WERI-Rb-1 (cell line): ENCODE measurements around the gene ATP2B2.

Experiments used
- DNase-seq: peaks from one replicate; pipeline ENCODE4 v3.0.0-alpha.2; 2020
- H3K27ac ChIP-seq: fragments of 250-450 bp; sonication (Bioruptor Pico); 2 replicates; pipeline ENCODE4 v1.5.1; 2020; ENCODE audit warnings: mild to moderate bottlenecking, moderate library complexity
- H3K27me3 ChIP-seq: fragments of 250-450 bp; sonication (Bioruptor Pico); 2 replicates; pipeline ENCODE4 v1.5.1; 2021; ENCODE audit warnings: mild to moderate bottlenecking, low read depth, moderate library complexity; ENCODE audit not compliant: insufficient read depth, severe bottlenecking
- H3K36me3 ChIP-seq: fragments of 250-450 bp; sonication (Bioruptor Pico); 2 replicates; pipeline ENCODE4 v1.5.1; 2020; ENCODE audit warnings: mild to moderate bottlenecking, moderate library complexity
- H3K4me3 ChIP-seq: 2 replicates; pipeline ENCODE4 v1.5.1; 2011; ENCODE audit warnings: low read depth, mild to moderate bottlenecking, control low read depth, low read length
- H3K9me3 ChIP-seq: fragments of 250-450 bp; sonication (Bioruptor Pico); 2 replicates; pipeline ENCODE4 v1.5.1; 2021; ENCODE audit warnings: mild to moderate bottlenecking, moderate library complexity; ENCODE audit not compliant: severe bottlenecking
- TF ChIP-seq, protein P1 (sequence below): IDR thresholded peaks from 2 replicates; pipeline ENCODE4 v1.5.1; 2011; ENCODE audit warnings: low read depth, mild to moderate bottlenecking, control low read depth, inconsistent platforms, low read length

The ATP2B2 gene

DNA sequence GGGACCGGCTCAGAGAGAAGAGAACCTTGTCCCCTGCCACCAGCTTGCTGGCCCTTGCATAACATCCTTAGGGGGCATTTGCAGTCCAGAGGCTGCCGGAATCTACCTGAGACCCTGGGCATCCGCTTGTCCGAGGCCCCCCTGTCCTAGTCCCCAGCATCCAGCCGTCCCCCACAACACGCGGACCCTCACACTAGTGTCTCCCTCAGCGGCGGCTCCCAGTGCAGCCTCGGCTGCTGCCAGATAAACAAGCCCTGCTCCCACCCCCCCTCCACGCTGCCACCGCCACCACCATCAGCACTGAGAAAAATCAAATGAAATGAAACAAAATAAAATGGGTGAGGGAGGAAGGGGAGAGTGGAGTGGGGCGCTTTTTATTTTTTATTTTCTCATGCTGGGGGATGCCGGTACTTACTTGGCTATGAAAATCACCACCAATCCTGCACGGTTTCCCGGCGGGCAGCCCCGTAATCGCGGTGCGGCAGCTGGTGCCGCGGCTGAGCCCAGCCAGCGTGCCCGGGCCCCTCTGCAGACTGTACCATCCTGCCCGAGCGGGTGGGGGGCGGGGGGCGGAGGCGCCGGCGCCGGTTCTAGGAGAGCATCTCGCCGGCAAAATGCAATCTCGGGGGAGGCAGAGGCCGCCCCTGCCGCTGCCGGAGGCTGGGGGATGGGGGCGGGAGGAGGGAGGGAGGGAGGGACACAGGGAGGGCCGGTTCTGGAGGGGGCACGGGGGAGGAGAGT is at the start of gene ATP2B2:
Gene ATP2B2 (minus strand): TSS at position 537 of the 741 bp plus-strand sequence. CDS start 56,043 bp downstream, outside the sequence.
- Histone ChIP-seq H3K9me3 (no peaks in the 10 kb centered on the region), H3K4me3 (peak within 1 kb of the TSS; percentile 50), H3K27me3 (no peaks in the 10 kb centered on the region), H3K36me3 (no peaks in the 10 kb centered on the region), H3K27ac (peak within 1 kb of the TSS; percentile 42)
- TF ChIP-seq, protein P1, sequence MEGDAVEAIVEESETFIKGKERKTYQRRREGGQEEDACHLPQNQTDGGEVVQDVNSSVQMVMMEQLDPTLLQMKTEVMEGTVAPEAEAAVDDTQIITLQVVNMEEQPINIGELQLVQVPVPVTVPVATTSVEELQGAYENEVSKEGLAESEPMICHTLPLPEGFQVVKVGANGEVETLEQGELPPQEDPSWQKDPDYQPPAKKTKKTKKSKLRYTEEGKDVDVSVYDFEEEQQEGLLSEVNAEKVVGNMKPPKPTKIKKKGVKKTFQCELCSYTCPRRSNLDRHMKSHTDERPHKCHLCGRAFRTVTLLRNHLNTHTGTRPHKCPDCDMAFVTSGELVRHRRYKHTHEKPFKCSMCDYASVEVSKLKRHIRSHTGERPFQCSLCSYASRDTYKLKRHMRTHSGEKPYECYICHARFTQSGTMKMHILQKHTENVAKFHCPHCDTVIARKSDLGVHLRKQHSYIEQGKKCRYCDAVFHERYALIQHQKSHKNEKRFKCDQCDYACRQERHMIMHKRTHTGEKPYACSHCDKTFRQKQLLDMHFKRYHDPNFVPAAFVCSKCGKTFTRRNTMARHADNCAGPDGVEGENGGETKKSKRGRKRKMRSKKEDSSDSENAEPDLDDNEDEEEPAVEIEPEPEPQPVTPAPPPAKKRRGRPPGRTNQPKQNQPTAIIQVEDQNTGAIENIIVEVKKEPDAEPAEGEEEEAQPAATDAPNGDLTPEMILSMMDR: no peak
- peak; percentile 59 for DNase-seq

DNA sequence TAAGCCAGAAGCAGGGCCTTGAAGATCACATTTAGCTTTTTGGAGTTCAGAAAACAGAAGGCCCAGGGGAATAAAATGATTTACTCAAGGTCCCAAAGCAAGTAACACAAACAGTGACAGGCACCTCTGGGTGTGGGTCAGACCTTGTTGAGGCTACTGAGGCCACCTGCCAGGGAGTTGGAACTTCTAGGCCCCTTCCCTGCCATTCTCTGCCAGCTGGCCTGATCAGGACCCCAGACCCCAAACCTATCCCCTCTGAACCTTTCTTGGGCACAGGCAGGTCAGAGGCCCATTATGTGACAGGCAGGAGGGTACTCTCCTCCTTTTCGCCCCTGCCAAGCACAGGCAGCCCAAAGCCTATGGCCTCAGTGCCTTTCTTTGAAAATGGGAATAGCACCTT is 49.4 kb upstream of the ATP2B2 start:
- no peak overlapping the region for H3K27ac ChIP-seq
- H3K9me3 ChIP-seq: no peaks in the 10 kb centered on the region
- H3K4me3 ChIP-seq: no peak overlapping the region
- no peaks in the 10 kb centered on the region for H3K27me3 ChIP-seq
- TF ChIP-seq, protein P1: no peak
- no peaks in the 10 kb centered on the region for H3K36me3 ChIP-seq
- no peak for DNase-seq

DNA sequence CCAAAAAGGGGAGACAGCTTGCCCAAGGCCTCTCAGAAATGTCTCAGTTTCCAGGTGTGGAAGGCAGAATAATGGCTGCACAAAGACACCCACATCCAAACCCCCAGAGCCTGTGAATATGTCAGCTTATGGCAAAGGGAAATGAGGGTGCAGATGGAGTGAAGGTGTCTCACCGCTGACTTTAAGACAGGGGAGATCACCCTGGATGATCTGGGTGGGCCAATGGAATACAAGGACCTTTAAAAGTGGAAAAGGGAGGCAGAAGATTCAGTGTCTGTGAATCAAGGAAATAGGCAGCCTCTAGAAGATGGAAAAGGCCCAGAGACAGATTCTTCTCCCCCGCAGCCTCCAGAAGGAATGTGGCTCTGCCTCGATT is 48.8 kb upstream of the ATP2B2 start:
- H3K9me3 ChIP-seq: no peaks in the 10 kb centered on the region
- DNase-seq: no peak
- TF ChIP-seq, protein P1: no peak
- no peaks in the 10 kb centered on the region for H3K27me3 ChIP-seq
- no peak overlapping the region; the same call in 1 of the 2 replicates for H3K27ac ChIP-seq
- no peaks in the 10 kb centered on the region for H3K36me3 ChIP-seq
- H3K4me3 ChIP-seq: no peak overlapping the region

DNA sequence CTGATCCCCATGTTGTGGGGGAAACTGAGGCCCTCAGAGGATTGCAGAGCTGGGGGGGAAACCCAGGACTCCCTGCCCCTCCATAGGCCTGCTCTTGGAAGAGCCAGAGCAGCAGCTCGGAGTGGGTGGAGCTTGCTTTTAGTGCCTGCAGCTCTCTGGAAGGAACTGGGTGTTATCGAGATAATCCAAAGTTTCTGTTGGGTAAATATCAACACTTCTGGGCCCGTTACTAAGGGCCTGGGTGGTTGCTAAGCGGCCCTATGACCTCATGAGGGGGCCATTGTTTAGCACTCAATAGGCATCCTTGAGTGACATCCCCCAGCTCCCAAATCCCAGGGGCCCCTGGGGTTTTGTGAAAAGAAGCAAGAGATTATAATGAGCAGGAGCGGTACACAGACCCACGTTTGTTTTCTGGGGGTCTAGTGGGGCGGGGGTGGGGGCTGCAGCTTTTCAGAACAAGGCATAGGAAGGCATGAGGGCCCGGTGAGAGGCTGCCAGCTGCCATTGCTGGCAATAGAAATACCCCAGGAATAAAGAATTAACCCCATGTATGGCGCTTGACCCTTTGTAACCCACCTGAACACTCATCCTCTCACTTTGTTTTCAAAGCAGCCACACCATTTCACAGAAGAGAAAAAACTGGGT is 48.3 kb upstream of the ATP2B2 start:
- H3K36me3 ChIP-seq: no peaks in the 10 kb centered on the region
- no peak overlapping the region; the same call in 1 of the 2 replicates for H3K27ac ChIP-seq
- H3K4me3 ChIP-seq: no peak overlapping the region
- no peaks in the 10 kb centered on the region for H3K27me3 ChIP-seq
- peak; percentile 49 for DNase-seq
- TF ChIP-seq, protein P1: no peak
- H3K9me3 ChIP-seq: no peaks in the 10 kb centered on the region

DNA sequence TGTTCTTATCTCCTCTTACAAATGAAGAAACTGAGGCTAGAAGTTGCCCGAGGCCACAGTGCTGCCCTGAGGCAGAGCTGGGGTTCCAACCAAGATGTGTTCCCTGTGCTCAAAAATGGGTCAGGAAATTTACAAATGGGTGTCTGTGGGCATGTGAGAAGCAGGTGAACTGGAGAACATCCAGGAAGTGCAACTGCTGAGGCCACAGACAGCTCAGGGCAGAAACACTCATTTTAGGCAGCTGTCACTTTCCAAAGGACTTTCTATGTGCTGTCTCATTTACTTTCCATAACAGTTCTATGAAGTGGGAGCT is 47.2 kb upstream of the ATP2B2 start:
- DNase-seq: no peak
- TF ChIP-seq, protein P1: no peak
- H3K27me3 ChIP-seq: no peaks in the 10 kb centered on the region
- H3K4me3 ChIP-seq: no peak overlapping the region
- no peaks in the 10 kb centered on the region for H3K9me3 ChIP-seq
- H3K27ac ChIP-seq: no peak overlapping the region
- no peaks in the 10 kb centered on the region for H3K36me3 ChIP-seq
